GM12878 (cell line): Measurements from ENCODE around the gene PRF1. TPM values are rescaled to one million over a fixed set of nuclear protein-coding genes. Genes with fewer than 3 reads are reported as not detected.

Experiments
- CHD2 ChIP-seq: IDR thresholded peaks from 2 replicates; pipeline ENCODE4 v1.6.1; 2011; ENCODE audit warnings: low read depth, low read length, improper control_type of control experiment, borderline replicate concordance
- HDAC6 ChIP-seq: fragments of 200-600 bp; sonication (generic); IDR thresholded peaks from one replicate; pipeline ENCODE4 v1.8.0; 2017; ENCODE audit warnings: antibody characterized with exemption; ENCODE audit not compliant: unreplicated experiment
- SMARCA5 ChIP-seq: fragments of 450-650 bp; IDR thresholded peaks from 2 replicates; pipeline ENCODE4 v1.6.1; 2017; ENCODE audit warnings: mild to moderate bottlenecking
- ZNF207 ChIP-seq: fragments of 450-650 bp; IDR thresholded peaks from 2 replicates; pipeline ENCODE4 v1.6.1; 2014; ENCODE audit warnings: antibody characterized with exemption, mild to moderate bottlenecking, borderline replicate concordance
- ZNF24 ChIP-seq: fragments of 450-650 bp; IDR thresholded peaks from 2 replicates; pipeline ENCODE4 v1.6.1; 2017; ENCODE audit warnings: antibody characterized with exemption, mild to moderate bottlenecking
- ZNF274 ChIP-seq: IDR thresholded peaks from one replicate; pipeline ENCODE4 v1.8.0; 2011; ENCODE audit not compliant: insufficient read length, insufficient read depth
- polyA plus RNA-seq, 11 experiments: library from polyadenylated mRNA; depleted of rRNA in 4 of 11; unstranded in 6 of 11; stranded (reverse) in 5 of 11; fragments of >200 nt; fragmentation: Nextera tagmentation in 4 of 11; fragmentation: Illumina TruSeq in 1 of 11; extraction: Ambion mirVana in 4 of 11; extraction: Trizol in 1 of 11; gene quantifications; 1 replicate in 1 of 11; 2 replicates in 10 of 11; pipeline versions ENCODE4 v1.2.1 to v1.2.3, GENCODE V29; 2011 to 2016; ENCODE audit warnings: inconsistent platforms in 2 of 11, missing spikeins in 2 of 11, low read depth in 1 of 11
- total RNA-seq, 4 experiments: library from RNA; depleted of rRNA in 3 of 4; stranded (reverse); fragments of >200 nt in 3 of 4; fragmentation: Illumina TruSeq in 1 of 4; extraction: Trizol in 1 of 4; gene quantifications; 2 replicates each; pipeline versions ENCODE4 v1.2.1 to v1.2.3, GENCODE V29; 2013 to 2021
- TF ChIP-seq, protein P1 (sequence below): fragments of 450-650 bp; IDR thresholded peaks from 2 replicates; pipeline ENCODE4 v1.6.1; 2017; ENCODE audit warnings: mild to moderate bottlenecking
- TF ChIP-seq, protein P2 (sequence below): fragments of 450-650 bp; IDR thresholded peaks from 2 replicates; pipeline ENCODE4 v1.6.1; 2017; ENCODE audit warnings: mild to moderate bottlenecking, moderate library complexity
- TF ChIP-seq, protein P3 (sequence below): fragments of 450-650 bp; formaldehyde crosslinking; IDR thresholded peaks from 2 replicates; pipeline ENCODE4 v1.5.0; 2022; ENCODE audit warnings: mild to moderate bottlenecking, missing genetic modification characterization
- TF ChIP-seq, protein P4 (sequence below): IDR thresholded peaks from 2 replicates; pipeline ENCODE4 v1.6.1; 2012; ENCODE audit warnings: mild to moderate bottlenecking, low read depth, low read length
- TF ChIP-seq, protein P5 (sequence below): fragments of 450-650 bp; IDR thresholded peaks from 2 replicates; pipeline ENCODE4 v1.6.1; 2017; ENCODE audit warnings: borderline replicate concordance

Gene PRF1
- total and polyA plus RNA-seq, 10 of the 15 experiments (the other 5 are each of a cell fraction or from before 2014, with no cell fraction given) = 0.84 to 15.7 (median 1.3) TPM

DNA sequence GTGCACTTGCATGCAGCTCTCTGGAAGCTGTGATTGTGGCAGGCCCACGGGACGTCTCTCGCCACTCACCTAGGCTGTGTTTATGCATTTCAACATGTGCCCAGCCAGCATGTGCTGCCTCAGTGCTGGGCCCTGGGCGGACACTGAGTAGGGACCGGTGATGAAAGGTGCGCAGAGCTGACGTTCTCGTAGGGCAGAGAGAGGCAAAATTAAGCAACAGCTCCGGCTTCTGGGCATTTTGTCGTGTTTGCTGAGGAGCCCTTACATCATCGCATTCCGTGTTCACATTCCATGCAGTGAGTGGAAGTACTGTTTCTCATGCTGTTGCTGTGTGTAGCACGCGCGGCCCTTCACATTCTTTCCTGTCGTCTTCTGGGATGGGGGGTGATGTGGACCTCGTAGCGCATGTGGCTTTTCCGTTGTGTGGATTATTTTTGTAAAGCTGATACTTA is 50.5 kb downstream of the PRF1 start (continued):
- TF ChIP-seq, protein P1, sequence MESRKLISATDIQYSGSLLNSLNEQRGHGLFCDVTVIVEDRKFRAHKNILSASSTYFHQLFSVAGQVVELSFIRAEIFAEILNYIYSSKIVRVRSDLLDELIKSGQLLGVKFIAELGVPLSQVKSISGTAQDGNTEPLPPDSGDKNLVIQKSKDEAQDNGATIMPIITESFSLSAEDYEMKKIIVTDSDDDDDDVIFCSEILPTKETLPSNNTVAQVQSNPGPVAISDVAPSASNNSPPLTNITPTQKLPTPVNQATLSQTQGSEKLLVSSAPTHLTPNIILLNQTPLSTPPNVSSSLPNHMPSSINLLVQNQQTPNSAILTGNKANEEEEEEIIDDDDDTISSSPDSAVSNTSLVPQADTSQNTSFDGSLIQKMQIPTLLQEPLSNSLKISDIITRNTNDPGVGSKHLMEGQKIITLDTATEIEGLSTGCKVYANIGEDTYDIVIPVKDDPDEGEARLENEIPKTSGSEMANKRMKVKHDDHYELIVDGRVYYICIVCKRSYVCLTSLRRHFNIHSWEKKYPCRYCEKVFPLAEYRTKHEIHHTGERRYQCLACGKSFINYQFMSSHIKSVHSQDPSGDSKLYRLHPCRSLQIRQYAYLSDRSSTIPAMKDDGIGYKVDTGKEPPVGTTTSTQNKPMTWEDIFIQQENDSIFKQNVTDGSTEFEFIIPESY = no peak
- TF ChIP-seq, protein P2, sequence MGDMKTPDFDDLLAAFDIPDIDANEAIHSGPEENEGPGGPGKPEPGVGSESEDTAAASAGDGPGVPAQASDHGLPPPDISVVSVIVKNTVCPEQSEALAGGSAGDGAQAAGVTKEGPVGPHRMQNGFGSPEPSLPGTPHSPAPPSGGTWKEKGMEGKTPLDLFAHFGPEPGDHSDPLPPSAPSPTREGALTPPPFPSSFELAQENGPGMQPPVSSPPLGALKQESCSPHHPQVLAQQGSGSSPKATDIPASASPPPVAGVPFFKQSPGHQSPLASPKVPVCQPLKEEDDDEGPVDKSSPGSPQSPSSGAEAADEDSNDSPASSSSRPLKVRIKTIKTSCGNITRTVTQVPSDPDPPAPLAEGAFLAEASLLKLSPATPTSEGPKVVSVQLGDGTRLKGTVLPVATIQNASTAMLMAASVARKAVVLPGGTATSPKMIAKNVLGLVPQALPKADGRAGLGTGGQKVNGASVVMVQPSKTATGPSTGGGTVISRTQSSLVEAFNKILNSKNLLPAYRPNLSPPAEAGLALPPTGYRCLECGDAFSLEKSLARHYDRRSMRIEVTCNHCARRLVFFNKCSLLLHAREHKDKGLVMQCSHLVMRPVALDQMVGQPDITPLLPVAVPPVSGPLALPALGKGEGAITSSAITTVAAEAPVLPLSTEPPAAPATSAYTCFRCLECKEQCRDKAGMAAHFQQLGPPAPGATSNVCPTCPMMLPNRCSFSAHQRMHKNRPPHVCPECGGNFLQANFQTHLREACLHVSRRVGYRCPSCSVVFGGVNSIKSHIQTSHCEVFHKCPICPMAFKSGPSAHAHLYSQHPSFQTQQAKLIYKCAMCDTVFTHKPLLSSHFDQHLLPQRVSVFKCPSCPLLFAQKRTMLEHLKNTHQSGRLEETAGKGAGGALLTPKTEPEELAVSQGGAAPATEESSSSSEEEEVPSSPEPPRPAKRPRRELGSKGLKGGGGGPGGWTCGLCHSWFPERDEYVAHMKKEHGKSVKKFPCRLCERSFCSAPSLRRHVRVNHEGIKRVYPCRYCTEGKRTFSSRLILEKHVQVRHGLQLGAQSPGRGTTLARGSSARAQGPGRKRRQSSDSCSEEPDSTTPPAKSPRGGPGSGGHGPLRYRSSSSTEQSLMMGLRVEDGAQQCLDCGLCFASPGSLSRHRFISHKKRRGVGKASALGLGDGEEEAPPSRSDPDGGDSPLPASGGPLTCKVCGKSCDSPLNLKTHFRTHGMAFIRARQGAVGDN = no peak
- TF ChIP-seq, protein P3, sequence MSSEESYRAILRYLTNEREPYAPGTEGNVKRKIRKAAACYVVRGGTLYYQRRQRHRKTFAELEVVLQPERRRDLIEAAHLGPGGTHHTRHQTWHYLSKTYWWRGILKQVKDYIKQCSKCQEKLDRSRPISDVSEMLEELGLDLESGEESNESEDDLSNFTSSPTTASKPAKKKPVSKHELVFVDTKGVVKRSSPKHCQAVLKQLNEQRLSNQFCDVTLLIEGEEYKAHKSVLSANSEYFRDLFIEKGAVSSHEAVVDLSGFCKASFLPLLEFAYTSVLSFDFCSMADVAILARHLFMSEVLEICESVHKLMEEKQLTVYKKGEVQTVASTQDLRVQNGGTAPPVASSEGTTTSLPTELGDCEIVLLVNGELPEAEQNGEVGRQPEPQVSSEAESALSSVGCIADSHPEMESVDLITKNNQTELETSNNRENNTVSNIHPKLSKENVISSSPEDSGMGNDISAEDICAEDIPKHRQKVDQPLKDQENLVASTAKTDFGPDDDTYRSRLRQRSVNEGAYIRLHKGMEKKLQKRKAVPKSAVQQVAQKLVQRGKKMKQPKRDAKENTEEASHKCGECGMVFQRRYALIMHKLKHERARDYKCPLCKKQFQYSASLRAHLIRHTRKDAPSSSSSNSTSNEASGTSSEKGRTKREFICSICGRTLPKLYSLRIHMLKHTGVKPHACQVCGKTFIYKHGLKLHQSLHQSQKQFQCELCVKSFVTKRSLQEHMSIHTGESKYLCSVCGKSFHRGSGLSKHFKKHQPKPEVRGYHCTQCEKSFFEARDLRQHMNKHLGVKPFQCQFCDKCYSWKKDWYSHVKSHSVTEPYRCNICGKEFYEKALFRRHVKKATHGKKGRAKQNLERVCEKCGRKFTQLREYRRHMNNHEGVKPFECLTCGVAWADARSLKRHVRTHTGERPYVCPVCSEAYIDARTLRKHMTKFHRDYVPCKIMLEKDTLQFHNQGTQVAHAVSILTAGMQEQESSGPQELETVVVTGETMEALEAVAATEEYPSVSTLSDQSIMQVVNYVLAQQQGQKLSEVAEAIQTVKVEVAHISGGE (CRISPR knock-in tag) = no peak
- TF ChIP-seq ZNF24 (no peak), SMARCA5 (no peak), HDAC6 (no peak), ZNF274 (no peak), ZNF207 (no peak), CHD2 (no peak)
- TF ChIP-seq, protein P4, sequence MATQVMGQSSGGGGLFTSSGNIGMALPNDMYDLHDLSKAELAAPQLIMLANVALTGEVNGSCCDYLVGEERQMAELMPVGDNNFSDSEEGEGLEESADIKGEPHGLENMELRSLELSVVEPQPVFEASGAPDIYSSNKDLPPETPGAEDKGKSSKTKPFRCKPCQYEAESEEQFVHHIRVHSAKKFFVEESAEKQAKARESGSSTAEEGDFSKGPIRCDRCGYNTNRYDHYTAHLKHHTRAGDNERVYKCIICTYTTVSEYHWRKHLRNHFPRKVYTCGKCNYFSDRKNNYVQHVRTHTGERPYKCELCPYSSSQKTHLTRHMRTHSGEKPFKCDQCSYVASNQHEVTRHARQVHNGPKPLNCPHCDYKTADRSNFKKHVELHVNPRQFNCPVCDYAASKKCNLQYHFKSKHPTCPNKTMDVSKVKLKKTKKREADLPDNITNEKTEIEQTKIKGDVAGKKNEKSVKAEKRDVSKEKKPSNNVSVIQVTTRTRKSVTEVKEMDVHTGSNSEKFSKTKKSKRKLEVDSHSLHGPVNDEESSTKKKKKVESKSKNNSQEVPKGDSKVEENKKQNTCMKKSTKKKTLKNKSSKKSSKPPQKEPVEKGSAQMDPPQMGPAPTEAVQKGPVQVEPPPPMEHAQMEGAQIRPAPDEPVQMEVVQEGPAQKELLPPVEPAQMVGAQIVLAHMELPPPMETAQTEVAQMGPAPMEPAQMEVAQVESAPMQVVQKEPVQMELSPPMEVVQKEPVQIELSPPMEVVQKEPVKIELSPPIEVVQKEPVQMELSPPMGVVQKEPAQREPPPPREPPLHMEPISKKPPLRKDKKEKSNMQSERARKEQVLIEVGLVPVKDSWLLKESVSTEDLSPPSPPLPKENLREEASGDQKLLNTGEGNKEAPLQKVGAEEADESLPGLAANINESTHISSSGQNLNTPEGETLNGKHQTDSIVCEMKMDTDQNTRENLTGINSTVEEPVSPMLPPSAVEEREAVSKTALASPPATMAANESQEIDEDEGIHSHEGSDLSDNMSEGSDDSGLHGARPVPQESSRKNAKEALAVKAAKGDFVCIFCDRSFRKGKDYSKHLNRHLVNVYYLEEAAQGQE = no peak
- TF ChIP-seq, protein P5, sequence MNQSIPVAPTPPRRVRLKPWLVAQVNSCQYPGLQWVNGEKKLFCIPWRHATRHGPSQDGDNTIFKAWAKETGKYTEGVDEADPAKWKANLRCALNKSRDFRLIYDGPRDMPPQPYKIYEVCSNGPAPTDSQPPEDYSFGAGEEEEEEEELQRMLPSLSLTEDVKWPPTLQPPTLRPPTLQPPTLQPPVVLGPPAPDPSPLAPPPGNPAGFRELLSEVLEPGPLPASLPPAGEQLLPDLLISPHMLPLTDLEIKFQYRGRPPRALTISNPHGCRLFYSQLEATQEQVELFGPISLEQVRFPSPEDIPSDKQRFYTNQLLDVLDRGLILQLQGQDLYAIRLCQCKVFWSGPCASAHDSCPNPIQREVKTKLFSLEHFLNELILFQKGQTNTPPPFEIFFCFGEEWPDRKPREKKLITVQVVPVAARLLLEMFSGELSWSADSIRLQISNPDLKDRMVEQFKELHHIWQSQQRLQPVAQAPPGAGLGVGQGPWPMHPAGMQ = no peak
